Progenitor cell of endocrine pancreas (in vitro differentiated cells): ENCODE data around the gene GRIA4. TPM values are rescaled to one million over a fixed set of nuclear protein-coding genes. Genes with fewer than 3 reads are reported as not detected.

ENCODE experiments used
- DNase-seq: peaks from one replicate; pipeline ENCODE4 v3.0.0; 2021; ENCODE audit warnings: low spot score; ENCODE audit not compliant: unreplicated experiment
- H3K27ac Mint-ChIP-seq: 2 replicates; pipeline ENCODE4 v1.8.0; 2021; ENCODE audit warnings: mild to moderate bottlenecking, moderate library complexity, mixed read lengths
- H3K27me3 Mint-ChIP-seq: 2 replicates; pipeline ENCODE4 v1.8.0; 2021; ENCODE audit warnings: mixed read lengths
- H3K36me3 Mint-ChIP-seq: 2 replicates; pipeline ENCODE4 v1.8.0; 2022; ENCODE audit warnings: mixed read lengths; ENCODE audit not compliant: insufficient read depth
- H3K4me1 Mint-ChIP-seq: 2 replicates; pipeline ENCODE4 v1.8.0; 2021; ENCODE audit warnings: low read depth, mixed read lengths
- H3K4me3 Mint-ChIP-seq: 2 replicates; pipeline ENCODE4 v1.8.0; 2021; ENCODE audit warnings: low read depth, mild to moderate bottlenecking, moderate library complexity, mixed read lengths
- H3K9me3 Mint-ChIP-seq: 2 replicates; pipeline ENCODE4 v1.8.0; 2021; ENCODE audit warnings: low read depth, mixed read lengths
- CTCF ChIP-seq: fragments of 200-600 bp; sonication (generic); IDR thresholded peaks from one replicate; pipeline ENCODE4 v1.5.0; 2021; ENCODE audit warnings: antibody characterized with exemption, mild to moderate bottlenecking; ENCODE audit not compliant: unreplicated experiment
- total RNA-seq: library from RNA; stranded (reverse); gene quantifications from 2 replicates; pipeline ENCODE4 v1.2.1, GENCODE V29; 2021

Gene GRIA4
- total RNA-seq, 1 donor from 2014 or later = 1.3 TPM

- Mint-ChIP-seq H3K27ac (no peak overlapping the region), H3K4me3 (no peak overlapping the region), H3K9me3 (no peaks in the 10 kb centered on the region), H3K4me1 (peaks cover 1% of the 10 kb centered on the region), H3K36me3 (no peaks in the 10 kb centered on the region), H3K27me3 (no peaks in the 10 kb centered on the region)
- DNase-seq = no peak
- TF ChIP-seq CTCF = no peak
Measured at GRCh38 chr11:105618343-105618955, 8.6 kb downstream of the GRIA4 start.

- no peak overlapping the region for H3K27ac Mint-ChIP-seq
- H3K9me3 Mint-ChIP-seq = no peaks in the 10 kb centered on the region
- no peak for DNase-seq
- H3K4me1 Mint-ChIP-seq = peaks cover 1% of the 10 kb centered on the region
- TF ChIP-seq CTCF = no peak
- no peaks in the 10 kb centered on the region for H3K27me3 Mint-ChIP-seq
- no peaks in the 10 kb centered on the region for H3K36me3 Mint-ChIP-seq
- H3K4me3 Mint-ChIP-seq = no peak overlapping the region
Measured at GRCh38 chr11:105619556-105619955, 9.7 kb downstream of the GRIA4 start.

GRCh38 chr11:105622016-105622415, 12.1 kb downstream of the GRIA4 start:
- no peaks in the 10 kb centered on the region for H3K4me1 Mint-ChIP-seq
- DNase-seq = no peak
- no peak overlapping the region for H3K4me3 Mint-ChIP-seq
- no peaks in the 10 kb centered on the region for H3K9me3 Mint-ChIP-seq
- H3K27ac Mint-ChIP-seq = no peak overlapping the region
- no peak for TF ChIP-seq CTCF
- no peaks in the 10 kb centered on the region for H3K27me3 Mint-ChIP-seq
- no peaks in the 10 kb centered on the region for H3K36me3 Mint-ChIP-seq

- H3K27me3 Mint-ChIP-seq = no peaks in the 10 kb centered on the region
- H3K36me3 Mint-ChIP-seq = no peaks in the 10 kb centered on the region
- no peaks in the 10 kb centered on the region for H3K4me1 Mint-ChIP-seq
- no peak for TF ChIP-seq CTCF
- no peak overlapping the region for H3K4me3 Mint-ChIP-seq
- DNase-seq = no peak
- no peak overlapping the region for H3K27ac Mint-ChIP-seq
- H3K9me3 Mint-ChIP-seq = no peaks in the 10 kb centered on the region
Measured at GRCh38 chr11:105632316-105632715, 22.4 kb downstream of the GRIA4 start.

- DNase-seq = no peak
- no peak for TF ChIP-seq CTCF
- no peaks in the 10 kb centered on the region for H3K9me3 Mint-ChIP-seq
- H3K4me3 Mint-ChIP-seq = no peak overlapping the region
- H3K27me3 Mint-ChIP-seq = no peaks in the 10 kb centered on the region
- no peaks in the 10 kb centered on the region for H3K4me1 Mint-ChIP-seq
- no peak overlapping the region for H3K27ac Mint-ChIP-seq
- H3K36me3 Mint-ChIP-seq = no peaks in the 10 kb centered on the region
Measured at GRCh38 chr11:105635466-105635865, 25.6 kb downstream of the GRIA4 start.
